Tracheal epithelial cell (primary cell): Measurements from ENCODE around the gene SENP7. TPM values are rescaled to one million over a fixed set of nuclear protein-coding genes. Genes with fewer than 3 reads are reported as not detected.

ENCODE experiments used
- total RNA-seq: library from RNA; depleted of rRNA; stranded (reverse); fragments of >200 nt; gene quantifications from 2 replicates; pipeline ENCODE4 v1.2.1, GENCODE V29; 2014

Gene SENP7
- total RNA-seq: 5.1 and 5.5 TPM in 2 replicates

GRCh38 chr3:101512646-101513418 lies at the start of gene SENP7:
Gene SENP7, minus strand, starts transcription at chr3:101513212. Its CDS starts 82 bp downstream, at chr3:101513130.

DNA sequence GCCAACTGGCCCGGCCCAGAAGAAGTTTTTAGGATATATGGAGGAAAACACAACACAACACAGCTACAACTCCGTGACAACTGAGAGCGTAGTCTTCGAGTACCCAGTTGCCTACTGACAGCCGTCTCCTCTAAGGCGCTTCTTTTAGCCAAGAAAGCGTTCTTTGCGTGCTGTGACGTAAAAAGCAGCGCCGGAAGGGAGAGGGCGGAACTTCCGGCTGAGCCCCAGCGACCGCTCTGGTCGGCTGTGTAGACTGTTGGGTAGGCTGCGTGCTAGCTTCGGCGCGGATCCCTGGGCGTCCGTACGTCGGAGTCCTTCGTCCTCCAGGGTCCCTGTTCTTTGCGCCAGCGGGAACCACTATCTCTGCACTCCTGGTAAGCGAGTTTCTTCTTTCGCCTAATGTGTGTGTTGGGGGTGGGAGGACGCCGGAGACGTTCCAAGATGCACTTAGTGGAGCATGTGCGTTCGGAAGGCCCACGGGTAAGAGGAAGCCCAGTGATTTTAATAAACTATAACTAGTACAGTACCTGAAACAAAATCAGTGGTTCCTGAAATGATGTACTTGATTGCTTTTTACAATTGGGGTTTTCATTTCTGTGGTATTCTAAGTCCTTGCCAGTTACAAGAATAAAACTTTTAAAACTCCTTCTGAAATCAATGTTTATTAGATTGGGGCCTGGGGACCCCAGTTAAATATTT lies 48.8 kb upstream of the SENP7 start, which contains the start of gene TRMT10C:
TRMT10C (plus strand) TSS at position 239 of the 699 bp plus-strand sequence. CDS start 2,914 bp downstream, outside the sequence.

GRCh38 chr3:101320475-101320874 lies 192.5 kb downstream of the SENP7 start, which contains the start of gene IMPG2:
Gene IMPG2, minus strand, starts transcription at chr3:101320575. Its CDS starts 203 bp downstream, at chr3:101320372.

Other genes starting within 250 kb of the SENP7 start
- under 0.01 TPM in 2 replicates for gene IMPG2, start 192.6 kb downstream of the SENP7 start, total RNA-seq
- gene TRMT10C, start 48.7 kb upstream of the SENP7 start, total RNA-seq: 28.9 and 40.3 TPM in 2 replicates
- 73.0 and 115 TPM in 2 replicates for gene PCNP, start 61.0 kb upstream of the SENP7 start, total RNA-seq
- gene ZBTB11, start 163.9 kb upstream of the SENP7 start, total RNA-seq: 26.5 and 33.9 TPM in 2 replicates
- gene RPL24, start 173.5 kb upstream of the SENP7 start, total RNA-seq: 1,646 and 2,379 TPM in 2 replicates
- 10.6 and 15.3 TPM in 2 replicates for gene CEP97, start 211.4 kb upstream of the SENP7 start, total RNA-seq